K562 (cell line): ENCODE measurements around the gene NRXN3.

ENCODE experiments used
- CBFA2T2 ChIP-seq: fragments of 450-650 bp; conservative IDR thresholded peaks from 2 replicates; pipeline ENCODE4 v1.6.1; 2017; ENCODE audit warnings: mild to moderate bottlenecking
- CBX3 ChIP-seq, 2 experiments: IDR thresholded peaks; 1 replicate in 1 of 2; 2 replicates in 1 of 2; pipeline ENCODE4 v1.6.1; 2012; ENCODE audit warnings: inconsistent platforms in 2 of 2, low read length in 2 of 2, borderline replicate concordance in 1 of 2, control low read depth in 1 of 2
- CTCF ChIP-seq, 3 experiments: IDR thresholded peaks in 2 of 3; conservative IDR thresholded peaks in 1 of 3; 2 replicates each; pipeline ENCODE4 v1.5.1; 2011 to 2012; ENCODE audit warnings: low read length in 3 of 3, mild to moderate bottlenecking in 3 of 3, control low read depth in 2 of 3, improper control_type of control experiment in 1 of 3, inconsistent platforms in 1 of 3, low read depth in 1 of 3, mixed read lengths in 1 of 3, moderate library complexity in 1 of 3; ENCODE audit not compliant: insufficient read depth in 2 of 3
- EZH2 ChIP-seq: IDR thresholded peaks from 2 replicates; pipeline ENCODE4 v1.6.1; 2012; ENCODE audit warnings: low read depth, mild to moderate bottlenecking, inconsistent platforms, low read length, borderline replicate concordance
- HMG20A ChIP-seq: fragments of 450-650 bp; formaldehyde crosslinking; conservative IDR thresholded peaks from 2 replicates; pipeline ENCODE4 v1.4.0; 2020; ENCODE audit warnings: mild to moderate bottlenecking, mixed read lengths
- KLF16 ChIP-seq: IDR thresholded peaks from 2 replicates; pipeline ENCODE4 v1.6.1; 2016; ENCODE audit warnings: antibody characterized with exemption
- MEF2A ChIP-seq: IDR thresholded peaks from 2 replicates; pipeline ENCODE4 v1.6.1; 2011; ENCODE audit warnings: low read depth, mild to moderate bottlenecking, low read length, moderate library complexity; ENCODE audit not compliant: control insufficient read depth
- NFE2 ChIP-seq: IDR thresholded peaks from 2 replicates; pipeline ENCODE4 v1.6.1; 2014; ENCODE audit warnings: antibody characterized with exemption, low read depth
- TRIM24 ChIP-seq, 2 experiments: fragments of 450-650 bp; IDR thresholded peaks; 2 replicates each; pipeline ENCODE4 v1.6.1; 2016

DNA sequence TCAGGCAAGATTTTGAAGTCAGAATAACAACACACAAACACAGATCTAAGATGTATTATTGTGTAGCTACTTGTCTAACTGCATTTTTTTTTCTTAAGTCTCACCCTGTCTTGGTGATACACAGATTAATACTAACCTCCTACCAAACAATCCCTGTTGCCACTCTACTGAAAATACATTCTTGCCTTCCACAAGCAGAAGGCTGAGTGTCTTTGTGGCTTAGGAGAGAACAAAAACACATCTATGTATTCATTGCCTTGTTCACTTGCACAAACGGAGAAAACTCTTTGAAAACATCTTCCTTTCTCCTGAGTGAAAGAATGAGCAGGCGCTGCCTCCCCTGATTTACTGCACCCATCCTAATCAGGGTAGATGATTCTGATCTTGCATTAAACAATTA lies 1398.9 kb downstream of the NRXN3 start:
- TF ChIP-seq NFE2 (no peak), CTCF (IDR thresholded peaks at IDR 0.05 in 2 of 3, conservative IDR thresholded peaks at IDR 0.05 in 1 of 3; ENCODE audit: insufficient read depth in 2 of 3, low read depth in 1 of 3, low read length in 3 of 3) (no peak), TRIM24 (IDR thresholded peaks at IDR 0.05) (no peak), HMG20A (no peak), MEF2A (no peak), CBFA2T2 (no peak), KLF16 (no peak), EZH2 (no peak), CBX3 (IDR thresholded peaks at IDR 0.05; ENCODE audit: borderline replicate concordance in 1 of 2, low read length in 2 of 2) (no peak)
